GM12865 (cell line): Measurements from ENCODE around the gene EVX1.

ENCODE experiments used
- DNase-seq: peaks from one replicate; pipeline ENCODE4 v3.0.0; 2010; ENCODE audit warnings: low read depth
- H3K4me3 ChIP-seq: 2 replicates; pipeline ENCODE4 v1.5.1; 2011; ENCODE audit warnings: mild to moderate bottlenecking, low read depth, low read length, control low read depth
- TF ChIP-seq, protein P1 (sequence below): IDR thresholded peaks from 2 replicates; pipeline ENCODE4 v1.5.1; 2011; ENCODE audit warnings: low read length, control low read depth, low read depth, inconsistent platforms; ENCODE audit not compliant: insufficient read depth; ENCODE audit errors: missing control alignments

The EVX1 gene

DNA sequence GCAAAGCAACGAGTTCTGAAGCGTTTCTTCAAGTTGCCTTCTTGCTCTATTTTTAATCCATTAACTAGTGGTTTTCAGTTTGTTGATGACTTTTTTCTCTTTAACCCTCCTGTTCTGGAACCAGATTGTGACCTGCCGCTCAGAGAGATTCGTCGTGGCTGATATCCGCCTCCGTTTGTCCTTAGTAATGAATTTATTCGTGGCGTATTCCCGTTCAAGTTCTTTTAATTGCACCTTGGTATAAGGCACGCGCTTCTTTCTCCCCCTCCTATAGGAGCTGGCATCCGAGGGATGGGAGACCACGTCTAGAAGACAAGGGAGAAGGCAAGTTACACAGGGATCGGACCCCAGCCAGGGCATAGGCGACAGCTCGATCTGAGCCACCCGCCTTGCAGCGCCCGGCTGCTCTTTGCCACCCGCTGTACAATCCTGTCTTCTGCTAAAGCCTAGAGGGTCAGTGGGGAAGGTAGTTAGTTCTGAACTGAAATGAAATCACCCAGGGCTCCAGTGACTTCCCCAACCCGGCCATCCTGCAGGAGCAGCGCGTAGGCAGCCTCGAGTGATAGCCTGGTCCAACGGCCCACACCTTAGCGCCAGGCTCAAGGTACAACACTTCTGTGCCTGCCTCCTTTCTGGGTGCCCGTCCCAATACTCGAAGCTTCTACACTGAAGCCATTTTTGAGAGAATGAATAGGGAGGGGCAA, 44.3 kb upstream of the EVX1 start:
- no peak for DNase-seq
- TF ChIP-seq, protein P1, sequence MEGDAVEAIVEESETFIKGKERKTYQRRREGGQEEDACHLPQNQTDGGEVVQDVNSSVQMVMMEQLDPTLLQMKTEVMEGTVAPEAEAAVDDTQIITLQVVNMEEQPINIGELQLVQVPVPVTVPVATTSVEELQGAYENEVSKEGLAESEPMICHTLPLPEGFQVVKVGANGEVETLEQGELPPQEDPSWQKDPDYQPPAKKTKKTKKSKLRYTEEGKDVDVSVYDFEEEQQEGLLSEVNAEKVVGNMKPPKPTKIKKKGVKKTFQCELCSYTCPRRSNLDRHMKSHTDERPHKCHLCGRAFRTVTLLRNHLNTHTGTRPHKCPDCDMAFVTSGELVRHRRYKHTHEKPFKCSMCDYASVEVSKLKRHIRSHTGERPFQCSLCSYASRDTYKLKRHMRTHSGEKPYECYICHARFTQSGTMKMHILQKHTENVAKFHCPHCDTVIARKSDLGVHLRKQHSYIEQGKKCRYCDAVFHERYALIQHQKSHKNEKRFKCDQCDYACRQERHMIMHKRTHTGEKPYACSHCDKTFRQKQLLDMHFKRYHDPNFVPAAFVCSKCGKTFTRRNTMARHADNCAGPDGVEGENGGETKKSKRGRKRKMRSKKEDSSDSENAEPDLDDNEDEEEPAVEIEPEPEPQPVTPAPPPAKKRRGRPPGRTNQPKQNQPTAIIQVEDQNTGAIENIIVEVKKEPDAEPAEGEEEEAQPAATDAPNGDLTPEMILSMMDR = no peak
- H3K4me3 ChIP-seq = no peak overlapping the region

- no peak for DNase-seq
Measured at GRCh38 chr7:27198871-27199801, 43.5 kb upstream of the EVX1 start.

GRCh38 chr7:27199849-27200760, 42.5 kb upstream of the EVX1 start, which contains the start of gene HOXA13:
Gene HOXA13 (minus strand): TSS chr7:27200091. CDS start chr7:27200077, 14 bp downstream.
- TF ChIP-seq, protein P1 = no peak
- H3K4me3 ChIP-seq = peak within 1 kb of the TSS; percentile 34
- no peak for DNase-seq

More at GRCh38 chr7:27198871-27199801, 43.5 kb upstream of the EVX1 start:
- TF ChIP-seq, protein P1 = no peak
- no peak overlapping the region for H3K4me3 ChIP-seq

DNA sequence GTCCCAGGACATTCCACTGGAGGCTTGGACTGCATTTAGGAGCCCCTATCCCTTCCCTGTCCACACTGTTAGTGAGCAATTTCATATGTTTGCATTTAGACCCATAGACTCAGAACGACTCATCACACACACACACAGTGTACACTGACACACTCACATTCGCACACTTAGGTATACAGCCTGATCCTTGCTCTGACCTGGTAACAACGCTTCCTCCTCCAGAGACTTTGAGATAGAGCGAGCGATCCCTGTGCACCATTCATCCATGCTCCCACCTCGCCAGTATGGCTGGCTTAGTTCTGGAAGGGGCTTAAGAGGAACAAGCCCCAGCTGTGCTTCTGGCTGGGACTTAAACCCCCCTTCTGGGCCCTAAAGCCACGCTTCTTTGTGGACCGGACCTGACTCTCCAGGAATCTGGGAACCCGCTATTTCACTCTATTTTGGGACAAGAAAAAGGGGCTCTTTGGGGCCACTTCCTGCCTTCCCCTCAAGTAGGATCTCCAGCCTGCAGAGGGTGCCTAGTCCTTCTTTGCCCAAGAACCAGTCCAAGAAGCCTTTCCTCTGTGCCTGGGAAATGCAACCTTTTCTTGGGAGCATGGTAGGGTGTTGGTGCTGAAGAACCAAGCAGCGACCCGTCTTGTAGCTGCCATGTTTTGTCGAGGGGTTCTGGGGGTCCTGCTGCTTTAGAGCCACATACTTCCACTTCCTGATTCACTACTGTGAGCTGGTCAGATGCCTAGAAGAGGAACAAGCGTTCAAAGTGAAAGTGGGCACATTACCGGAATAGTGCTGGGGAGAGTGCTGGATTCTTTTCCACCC, 41.6 kb upstream of the EVX1 start:
- DNase-seq = no peak
- TF ChIP-seq, protein P1 = no peak
- 0 out of 2 replicates have a peak overlapping the region, but pooled peaks have one; percentile 30 for H3K4me3 ChIP-seq

DNA sequence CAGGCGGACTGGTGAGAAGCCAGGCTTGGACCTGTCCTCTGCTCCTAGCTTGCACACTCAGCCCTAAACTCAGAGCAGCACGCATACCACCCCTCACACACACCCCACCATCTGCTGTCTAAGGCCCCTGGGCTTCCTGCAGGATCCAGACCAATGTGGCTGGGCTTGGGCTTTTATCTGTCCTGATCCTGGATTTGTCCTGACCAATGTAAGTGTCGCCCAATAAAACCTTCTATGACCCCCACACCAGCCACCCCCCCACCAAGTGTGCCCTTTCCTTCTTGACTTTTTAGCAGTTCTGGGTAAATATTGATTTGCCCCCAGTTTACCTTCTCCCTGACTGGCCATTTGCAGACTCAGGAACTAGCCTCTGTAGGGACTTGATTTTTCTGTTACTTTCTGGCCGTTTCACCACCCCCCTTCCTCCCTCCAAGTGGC, 41.0 kb upstream of the EVX1 start:
- DNase-seq = no peak
- H3K4me3 ChIP-seq = no peak overlapping the region
- TF ChIP-seq, protein P1 = no peak
